GM12878 (cell line): ENCODE measurements around the gene RXFP1. TPM values are rescaled to one million over a fixed set of nuclear protein-coding genes. Genes with fewer than 3 reads are reported as not detected.

ENCODE experiments used
- ATAC-seq: fragments of 200-7000 bp; cut with Tn5 transposase; 3 replicates; pipeline ENCODE4 v1.9.1; 2020; ENCODE audit warnings: mild to moderate bottlenecking, moderate library complexity
- BruUV-seq: library from RNA; stranded (reverse); fragments of 400-500 nt; replicated peaks from 2 replicates; lab custom pipeline; 2021; lab: Mats Ljungman, UMichigan
- CTCF ChIA-PET: fragments of 300-600 bp; sonication (Branson Sonifier 250); formaldehyde crosslinking; extraction: SDS; loops from one replicate; lab custom pipeline; 2021; ENCODE audit warnings: inconsistent platforms; lab: Yijun Ruan, JAX
- POLR2A ChIA-PET: fragments of 350-600 bp; formaldehyde crosslinking; extraction: SDS; loops from one replicate; lab custom pipeline; 2021; ENCODE audit warnings: inconsistent platforms; lab: Charles Lee
- RAD21 ChIA-PET: fragments of 300-600 bp; sonication (Branson Sonifier 250); formaldehyde crosslinking; loops from one replicate; lab custom pipeline; 2023; ENCODE audit warnings: antibody characterized with exemption; ENCODE audit not compliant: unreplicated experiment; lab: Charles Lee
- SMC1A ChIA-PET: fragments of 300-600 bp; sonication (Branson Sonifier 250); formaldehyde crosslinking; loops from one replicate; lab custom pipeline; 2023; ENCODE audit not compliant: unreplicated experiment, uncharacterized antibody; lab: Charles Lee
- DNase-seq: peaks from one replicate; pipeline ENCODE4 v3.0.0-alpha.2; 2011; ENCODE audit warnings: low read depth, low spot score
- FAIRE-seq: peaks from 3 replicates; lab custom pipeline; 2011; peaks lifted over from hg19 to GRCh38; lab: Jason Lieb, UNC
- H2AFZ ChIP-seq: 2 replicates; pipeline ENCODE4 v1.6.0; 2011; ENCODE audit warnings: low read depth, low read length, control low read depth; ENCODE audit not compliant: control insufficient read depth
- H3K27ac ChIP-seq: 2 replicates; pipeline ENCODE4 v1.5.1; 2011; ENCODE audit warnings: control low read depth; ENCODE audit not compliant: control insufficient read depth, insufficient read depth
- H3K27me3 ChIP-seq, 2 experiments: replicated peaks in 1 of 2; 2 replicates each; pipeline versions ENCODE4 v1.6.0 to v1.6.1; 2011; ENCODE audit warnings: low read length in 1 of 2; ENCODE audit not compliant: control insufficient read depth in 2 of 2, insufficient read depth in 2 of 2
- H3K36me3 ChIP-seq, 2 experiments: 2 replicates each; pipeline ENCODE4 v1.5.1; 2011; ENCODE audit warnings: low read length in 1 of 2; ENCODE audit not compliant: control insufficient read depth in 2 of 2, insufficient read depth in 2 of 2
- H3K4me1 ChIP-seq: 2 replicates; pipeline ENCODE4 v1.6.1; 2011; ENCODE audit warnings: mild to moderate bottlenecking, low read length, moderate library complexity, mixed read lengths; ENCODE audit not compliant: control insufficient read depth, insufficient read depth
- H3K4me2 ChIP-seq: 2 replicates; pipeline ENCODE4 v1.6.0; 2011; ENCODE audit warnings: control low read depth; ENCODE audit not compliant: control insufficient read depth, insufficient read depth
- H3K4me3 ChIP-seq: fragments of 200-600 bp; sonication (generic); 2 replicates; pipeline ENCODE4 v1.5.1; 2016
- H3K79me2 ChIP-seq: 2 replicates; pipeline ENCODE4 v1.6.0; 2011; ENCODE audit warnings: low read length; ENCODE audit not compliant: control insufficient read depth, insufficient read depth
- H3K9ac ChIP-seq: 2 replicates; pipeline ENCODE4 v1.8.0; 2011; ENCODE audit warnings: low read length, control low read depth, mixed read lengths; ENCODE audit not compliant: control insufficient read depth, insufficient read depth
- H3K9me3 ChIP-seq: replicated peaks from 3 replicates; pipeline ENCODE4 v1.5.1; 2011; ENCODE audit warnings: mild to moderate bottlenecking, low read length; ENCODE audit not compliant: control insufficient read depth, insufficient read depth
- H4K20me1 ChIP-seq: 2 replicates; pipeline ENCODE4 v1.6.0; 2011; ENCODE audit not compliant: control insufficient read depth, insufficient read depth
- BCL11A ChIP-seq: IDR thresholded peaks from 2 replicates; pipeline ENCODE4 v1.6.1; 2011; ENCODE audit warnings: low read depth, low read length
- BMI1 ChIP-seq: fragments of 450-650 bp; IDR thresholded peaks from 2 replicates; pipeline ENCODE4 v1.6.1; 2016; ENCODE audit warnings: mild to moderate bottlenecking, moderate library complexity, borderline replicate concordance
- CBFB ChIP-seq: IDR thresholded peaks from 2 replicates; pipeline ENCODE4 v1.6.1; 2016; ENCODE audit warnings: antibody characterized with exemption, low read depth
- GABPA ChIP-seq: IDR thresholded peaks from 2 replicates; pipeline ENCODE4 v1.6.1; 2014; ENCODE audit warnings: antibody characterized with exemption, low read depth, mild to moderate bottlenecking, inconsistent platforms
- HDAC2 ChIP-seq: fragments of 200-600 bp; sonication (generic); IDR thresholded peaks from 2 replicates; pipeline ENCODE4 v1.6.1; 2017
- HSF1 ChIP-seq: fragments of 150-350 bp; IDR thresholded peaks from 2 replicates; pipeline ENCODE4 v1.6.1; 2014; ENCODE audit warnings: mild to moderate bottlenecking, low read depth, low read length
- MTA2 ChIP-seq: fragments of 450-650 bp; IDR thresholded peaks from 2 replicates; pipeline ENCODE4 v1.6.1; 2016; ENCODE audit warnings: low read depth, mild to moderate bottlenecking, moderate library complexity
- PAX8 ChIP-seq: fragments of 450-650 bp; IDR thresholded peaks from 2 replicates; pipeline ENCODE4 v1.6.1; 2017; ENCODE audit warnings: mild to moderate bottlenecking, moderate library complexity
- PKNOX1 ChIP-seq: fragments of 450-650 bp; IDR thresholded peaks from 2 replicates; pipeline ENCODE4 v1.6.1; 2016; ENCODE audit warnings: mild to moderate bottlenecking
- POLR2AphosphoS5 ChIP-seq: IDR thresholded peaks from 2 replicates; pipeline ENCODE4 v1.6.1; 2011; ENCODE audit warnings: mild to moderate bottlenecking, low read length, inconsistent platforms
- SMAD5 ChIP-seq: IDR thresholded peaks from 2 replicates; pipeline ENCODE4 v1.6.1; 2016; ENCODE audit warnings: antibody characterized with exemption, low read depth
- TCF3 ChIP-seq: IDR thresholded peaks from 2 replicates; pipeline ENCODE4 v1.6.1; 2012; ENCODE audit warnings: low read depth, mild to moderate bottlenecking, low read length, borderline replicate concordance; ENCODE audit not compliant: insufficient read depth
- WRNIP1 ChIP-seq: IDR thresholded peaks from 2 replicates; pipeline ENCODE4 v1.6.1; 2011; ENCODE audit warnings: low read depth, low read length, improper control_type of control experiment, borderline replicate concordance
- ZSCAN29 ChIP-seq: fragments of 450-650 bp; IDR thresholded peaks from 2 replicates; pipeline ENCODE4 v1.6.1; 2017; ENCODE audit warnings: mild to moderate bottlenecking, moderate library complexity
- ZZZ3 ChIP-seq: IDR thresholded peaks from 2 replicates; pipeline ENCODE4 v1.6.1; 2011; ENCODE audit warnings: low read depth; ENCODE audit not compliant: control insufficient read depth, insufficient read length
- WGBS: methylation state at CpG from one replicate; pipeline ENCODE4 v1.1.6; 2016; ENCODE audit warnings: low lambda C conversion rate; ENCODE audit not compliant: insufficient replicate concordance, insufficient coverage; ENCODE audit errors: missing lambda C conversion rate; 5-methylcytosine and 5-hydroxymethylcytosine counted together
- in situ Hi-C: fragments of 300-500 bp; cut with MboI; formaldehyde crosslinking; loops from 9 replicates; pipeline ENCODE4 v1.14.3; 2018; ENCODE audit warnings: mixed read lengths
- intact Hi-C: fragments of 100-400 bp; cut with micrococcal nuclease; formaldehyde crosslinking; loops from one replicate; pipeline ENCODE4 v1.14.2; 2022; ENCODE audit not compliant: unreplicated experiment
- polyA plus RNA-seq, 11 experiments: library from polyadenylated mRNA; depleted of rRNA in 4 of 11; unstranded in 6 of 11; stranded (reverse) in 5 of 11; fragments of >200 nt; fragmentation: Nextera tagmentation in 4 of 11; fragmentation: Illumina TruSeq in 1 of 11; extraction: Ambion mirVana in 4 of 11; extraction: Trizol in 1 of 11; gene quantifications; 1 replicate in 1 of 11; 2 replicates in 10 of 11; pipeline versions ENCODE4 v1.2.1 to v1.2.3, GENCODE V29; 2011 to 2016; ENCODE audit warnings: inconsistent platforms in 2 of 11, missing spikeins in 2 of 11, low read depth in 1 of 11
- total RNA-seq, 4 experiments: library from RNA; depleted of rRNA in 3 of 4; stranded (reverse); fragments of >200 nt in 3 of 4; fragmentation: Illumina TruSeq in 1 of 4; extraction: Trizol in 1 of 4; gene quantifications; 2 replicates each; pipeline versions ENCODE4 v1.2.1 to v1.2.3, GENCODE V29; 2013 to 2021
- TF ChIP-seq, protein P1 (sequence below), 3 experiments: IDR thresholded peaks in 2 of 3; conservative IDR thresholded peaks in 1 of 3; 2 replicates each; pipeline ENCODE4 v1.5.1; 2011; ENCODE audit warnings: low read depth in 3 of 3, low read length in 3 of 3, mild to moderate bottlenecking in 3 of 3, control low read depth in 2 of 3, moderate library complexity in 2 of 3, inconsistent platforms in 1 of 3, mixed read lengths in 1 of 3; ENCODE audit not compliant: control insufficient read depth in 2 of 3, insufficient read depth in 1 of 3; ENCODE audit errors: extremely low read depth in 1 of 3

RXFP1 gene
- total and polyA plus RNA-seq, 10 of the 15 experiments (the other 5 are each of a cell fraction or from before 2014, with no cell fraction given): 0.12 TPM; not detected in 9

DNA sequence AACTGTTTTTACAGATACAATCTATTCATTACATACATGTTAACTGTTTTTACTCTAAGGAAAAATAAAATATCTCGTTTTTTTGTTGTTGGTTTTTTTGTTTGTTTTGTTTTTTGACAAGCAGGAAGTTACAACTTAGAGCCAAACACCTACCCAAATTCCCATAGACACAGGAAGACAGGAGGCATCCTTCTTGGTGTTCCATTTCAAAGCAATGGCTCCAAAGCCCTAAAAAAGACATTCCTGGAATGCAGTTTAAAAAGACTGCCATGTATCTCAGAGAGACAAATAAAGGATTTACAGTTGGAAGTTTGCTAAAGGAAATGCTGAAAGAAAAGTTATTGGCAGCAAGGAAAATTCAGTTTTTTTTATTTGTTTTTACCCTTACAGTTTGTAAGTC lies 167.1 kb downstream of the RXFP1 start:
- Histone ChIP-seq H4K20me1 (no peaks in the 10 kb centered on the region), H3K79me2 (no peaks in the 10 kb centered on the region), H3K27me3 (no peaks in the 10 kb centered on the region)
- TF ChIP-seq MTA2 (no peak), ZSCAN29 (no peak), PKNOX1 (no peak), WRNIP1 (no peak), BMI1 (no peak), PAX8 (no peak), SMAD5 (no peak), BCL11A (no peak), TCF3 (no peak), HSF1 (no peak), ZZZ3 (no peak), POLR2AphosphoS5 (no peak), GABPA (no peak), HDAC2 (no peak), CBFB (no peak)
- TF ChIP-seq, protein P1, sequence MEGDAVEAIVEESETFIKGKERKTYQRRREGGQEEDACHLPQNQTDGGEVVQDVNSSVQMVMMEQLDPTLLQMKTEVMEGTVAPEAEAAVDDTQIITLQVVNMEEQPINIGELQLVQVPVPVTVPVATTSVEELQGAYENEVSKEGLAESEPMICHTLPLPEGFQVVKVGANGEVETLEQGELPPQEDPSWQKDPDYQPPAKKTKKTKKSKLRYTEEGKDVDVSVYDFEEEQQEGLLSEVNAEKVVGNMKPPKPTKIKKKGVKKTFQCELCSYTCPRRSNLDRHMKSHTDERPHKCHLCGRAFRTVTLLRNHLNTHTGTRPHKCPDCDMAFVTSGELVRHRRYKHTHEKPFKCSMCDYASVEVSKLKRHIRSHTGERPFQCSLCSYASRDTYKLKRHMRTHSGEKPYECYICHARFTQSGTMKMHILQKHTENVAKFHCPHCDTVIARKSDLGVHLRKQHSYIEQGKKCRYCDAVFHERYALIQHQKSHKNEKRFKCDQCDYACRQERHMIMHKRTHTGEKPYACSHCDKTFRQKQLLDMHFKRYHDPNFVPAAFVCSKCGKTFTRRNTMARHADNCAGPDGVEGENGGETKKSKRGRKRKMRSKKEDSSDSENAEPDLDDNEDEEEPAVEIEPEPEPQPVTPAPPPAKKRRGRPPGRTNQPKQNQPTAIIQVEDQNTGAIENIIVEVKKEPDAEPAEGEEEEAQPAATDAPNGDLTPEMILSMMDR (IDR thresholded peaks at IDR 0.05 in 2 of 3, conservative IDR thresholded peaks at IDR 0.05 in 1 of 3; ENCODE audit: control insufficient read depth in 2 of 3, extremely low read depth in 1 of 3, insufficient read depth in 1 of 3, low read depth in 3 of 3, low read length in 3 of 3): no peak
- TF ChIP-seq, all 136 proteins: peak for 0
- Histone ChIP-seq H3K36me3 (no peaks in the 10 kb centered on the region; a peak in 1 of 4 replicates), H3K9ac (no peak overlapping the region), H3K4me1 (no peaks in the 10 kb centered on the region), H2AFZ (no peak overlapping the region), H3K27ac (no peak overlapping the region), H3K4me3 (no peak overlapping the region), H3K4me2 (no peak overlapping the region), H3K9me3 (no peaks in the 10 kb centered on the region)
- ChIA-PET RAD21 (no interaction called here), POLR2A (interaction anchor here (0.7 kb wide), 1 partner anchor 329 kb away, joined by 4 read pairs; no protein-coding TSS in a partner anchor), CTCF (no interaction called here), SMC1A (no interaction called here)
- DNase-seq (no peak), FAIRE-seq (no peak), ATAC-seq (no peak)
- BruUV-seq: no TSS peak
- WGBS: 63% methylated on average over 1 of the region's 1 CpG
- intact Hi-C loops: no loop called here
- in situ Hi-C loops: no loop called here
